GM12891 (cell line): ENCODE results near the gene ANK2.

Experiments used
- PAX5 ChIP-seq: IDR thresholded peaks from 2 replicates; pipeline ENCODE4 v1.6.1; 2011; ENCODE audit warnings: low read length, moderate library complexity, mild to moderate bottlenecking; ENCODE audit not compliant: insufficient read depth, severe bottlenecking
- POLR2A ChIP-seq: IDR thresholded peaks from 2 replicates; pipeline ENCODE4 v1.6.1; 2011; ENCODE audit warnings: low read depth, low read length, control low read depth
- POLR2AphosphoS5 ChIP-seq: IDR thresholded peaks from 2 replicates; pipeline ENCODE4 v1.6.1; 2011; ENCODE audit warnings: low read depth, low read length, control low read depth
- POU2F2 ChIP-seq: IDR thresholded peaks from 2 replicates; pipeline ENCODE4 v1.6.1; 2011; ENCODE audit warnings: low read depth, mild to moderate bottlenecking, control low read depth, low read length, moderate library complexity
- TAF1 ChIP-seq: IDR thresholded peaks from 2 replicates; pipeline ENCODE4 v1.6.1; 2011; ENCODE audit warnings: low read depth, low read length, control low read depth

- TF ChIP-seq POLR2A (no peak), TAF1 (no peak), POLR2AphosphoS5 (no peak), PAX5 (no peak), POU2F2 (no peak)
Observed at GRCh38 chr4:113411496-113411938, 362.1 kb downstream of the ANK2 start.
